HG03139 (cell line): ENCODE measurements around the gene ZNF785.

Experiments used
- ATAC-seq: cut with Tn5 transposase; IDR thresholded peaks from one replicate; pipeline ENCODE4 v1.9.1; 2021; ENCODE audit not compliant: unreplicated experiment

The ZNF785 gene

GRCh38 chr16:30566531-30566930 lies 19.0 kb downstream of the ZNF785 start:
- ATAC-seq = no peak

GRCh38 chr16:30565984-30566383 lies 19.5 kb downstream of the ZNF785 start:
- no peak for ATAC-seq

GRCh38 chr16:30565526-30565925 lies 20.0 kb downstream of the ZNF785 start:
- ATAC-seq = no peak

GRCh38 chr16:30562021-30562420 lies 23.5 kb downstream of the ZNF785 start:
- no peak for ATAC-seq

- no peak for ATAC-seq
Observed at GRCh38 chr16:30561089-30561816, 24.2 kb downstream of the ZNF785 start.

GRCh38 chr16:30559690-30560089 lies 25.8 kb downstream of the ZNF785 start:
- no peak for ATAC-seq

GRCh38 chr16:30558789-30559377 lies 26.6 kb downstream of the ZNF785 start:
- ATAC-seq = no peak

GRCh38 chr16:30557957-30558788 lies 27.3 kb downstream of the ZNF785 start, which contains the start of gene ZNF764:
ZNF764 (minus strand) TSS chr16:30558374; CDS start chr16:30558182, 192 bp downstream.
- ATAC-seq = peak; percentile 71

GRCh38 chr16:30557707-30557956 lies 27.9 kb downstream of the ZNF785 start:
- no peak for ATAC-seq

- no peak for ATAC-seq
Observed at GRCh38 chr16:30556125-30556473, 29.4 kb downstream of the ZNF785 start.

GRCh38 chr16:30555315-30556124 lies 30.0 kb downstream of the ZNF785 start:
- no peak for ATAC-seq

GRCh38 chr16:30554557-30555314 lies 30.8 kb downstream of the ZNF785 start:
- no peak for ATAC-seq

GRCh38 chr16:30553393-30553899 lies 32.1 kb downstream of the ZNF785 start:
- ATAC-seq = no peak

GRCh38 chr16:30552956-30553355 lies 32.5 kb downstream of the ZNF785 start:
- ATAC-seq = no peak

GRCh38 chr16:30551781-30552180 lies 33.7 kb downstream of the ZNF785 start:
- no peak for ATAC-seq

- no peak for ATAC-seq
Observed at GRCh38 chr16:30548416-30549253, 36.9 kb downstream of the ZNF785 start.

GRCh38 chr16:30546115-30546514 lies 39.4 kb downstream of the ZNF785 start:
- no peak for ATAC-seq

- ATAC-seq = no peak
Observed at GRCh38 chr16:30543067-30543466, 42.4 kb downstream of the ZNF785 start.

GRCh38 chr16:30541502-30542329 lies 43.8 kb downstream of the ZNF785 start:
- ATAC-seq = no peak
